GM12892 (cell line): ENCODE measurements around the gene KAT6B.

Source experiments
- POLR2A ChIP-seq: IDR thresholded peaks from 2 replicates; pipeline ENCODE4 v1.6.1; 2011; ENCODE audit warnings: low read depth, low read length, control low read depth
- POLR2AphosphoS5 ChIP-seq: IDR thresholded peaks from 2 replicates; pipeline ENCODE4 v1.6.1; 2011; ENCODE audit warnings: low read depth, low read length, control low read depth

DNA sequence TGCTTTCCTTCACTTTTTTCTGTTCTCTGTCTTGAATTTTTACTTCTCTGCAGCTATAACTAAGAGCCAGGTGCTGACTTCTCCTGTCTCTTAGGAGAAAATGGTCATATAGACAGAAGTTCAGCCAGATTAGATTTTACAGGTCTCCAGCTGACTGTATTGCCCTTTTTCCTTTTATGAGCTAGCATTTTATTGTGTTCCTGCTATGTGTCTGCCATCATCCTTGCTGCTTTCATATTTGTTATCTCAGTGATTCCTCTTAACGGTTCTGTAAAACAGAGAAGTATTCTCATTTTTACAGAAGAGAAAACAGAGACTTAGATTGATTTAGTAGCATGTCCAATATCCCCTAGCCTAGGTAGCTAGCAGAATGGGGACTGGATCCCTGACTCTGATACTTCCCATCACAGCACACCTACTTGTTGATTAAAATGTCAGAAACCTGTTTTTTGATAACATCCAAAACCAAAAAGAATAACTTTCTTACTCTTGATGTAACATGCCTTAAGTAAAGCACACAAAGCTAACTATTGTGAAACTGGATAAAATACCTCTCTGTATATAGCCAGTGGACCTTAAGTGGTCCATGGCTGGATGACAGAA, 5.2 kb downstream of the KAT6B start:
- TF ChIP-seq POLR2A = no peak
- TF ChIP-seq POLR2AphosphoS5 = no peak
